Coronary artery (tissue), 2 donors: Measurements from ENCODE around the gene MST1.

ENCODE experiments used
- DNase-seq: peaks from one replicate; pipeline ENCODE4 v3.0.0-alpha.2; 2017; ENCODE audit warnings: low spot score
- H3K27ac ChIP-seq, 2 donors: fragments of 200-600 bp; sonication (generic); one replicate each; pipeline ENCODE4 v1.5.1; 2016 to 2019
- H3K4me3 ChIP-seq: fragments of 200-600 bp; sonication (generic); 2 replicates; pipeline ENCODE4 v1.5.1; 2016; ENCODE audit warnings: mild to moderate bottlenecking, moderate library complexity
- CTCF ChIP-seq: fragments of 200-600 bp; sonication (generic); IDR thresholded peaks from one replicate; pipeline ENCODE4 v1.5.1; 2019; ENCODE audit warnings: antibody characterized with exemption

MST1 gene

GRCh38 chr3:49717959-49718857 lies 28.9 kb upstream of the MST1 start:
- peak overlapping the region; percentile 75 for H3K4me3 ChIP-seq
- no peak for DNase-seq
- no peak for TF ChIP-seq CTCF
- H3K27ac ChIP-seq, result no peak overlapping the region

GRCh38 chr3:49717211-49717958 lies 28.1 kb upstream of the MST1 start:
- Histone ChIP-seq H3K4me3 (no peak overlapping the region), H3K27ac (no peak overlapping the region)
- DNase-seq, result peak; percentile 72
- no peak for TF ChIP-seq CTCF

- Histone ChIP-seq H3K27ac (no peak overlapping the region), H3K4me3 (no peak overlapping the region)
- no peak for TF ChIP-seq CTCF
- DNase-seq, result peak; percentile 72
Measured at GRCh38 chr3:49716691-49717210, 27.5 kb upstream of the MST1 start.

GRCh38 chr3:49716169-49716568 lies 26.9 kb upstream of the MST1 start:
- no peak for TF ChIP-seq CTCF
- DNase-seq, result no peak
- Histone ChIP-seq H3K27ac (no peak overlapping the region), H3K4me3 (no peak overlapping the region)

GRCh38 chr3:49715611-49716121 lies 26.4 kb upstream of the MST1 start:
- H3K4me3 ChIP-seq, result no peak overlapping the region
- no peak for DNase-seq

More at GRCh38 chr3:49715611-49716121, 26.4 kb upstream of the MST1 start:
- H3K27ac ChIP-seq, result no peak overlapping the region
- no peak for TF ChIP-seq CTCF
